SU-DHL-6 (cell line): ENCODE data around the gene HSF5.

Experiments used
- CTCF ChIP-seq: fragments of 200-600 bp; sonication (generic); IDR thresholded peaks from one replicate; pipeline ENCODE4 v1.5.1; 2017; ENCODE audit warnings: antibody characterized with exemption, mild to moderate bottlenecking, low read length, moderate library complexity; ENCODE audit not compliant: insufficient read depth, poor library complexity, severe bottlenecking
- EZH2phosphoT487 ChIP-seq: fragments of 200-600 bp; sonication (generic), shearing (Covaris generic); conservative IDR thresholded peaks from 2 replicates; pipeline ENCODE4 v1.6.1; 2018; ENCODE audit warnings: mild to moderate bottlenecking, antibody characterized with exemption, low read length, moderate library complexity, mixed read lengths

GRCh38 chr17:58398574-58399266, 89.5 kb downstream of the HSF5 start:
- TF ChIP-seq CTCF (no peak), EZH2phosphoT487 (no peak)
